Activated CD8-positive, alpha-beta memory T cell treated with anti-CD3 and anti-CD28 coated beads for 1 hour (primary cell): Measurements from ENCODE around the gene PKD2.
"Not testable (repeated sequence)": the region's sequence is repeated elsewhere in the genome, so short reads cannot be mapped to it uniquely, and the experiment has no call there.

Source experiments
- DNase-seq, 2 donors: peaks; one replicate each; pipeline ENCODE4 v3.0.0-alpha.2; 2020; ENCODE audit warnings: low read depth in 1 of 2; ENCODE audit errors: extremely low read depth in 1 of 2

PKD2 gene

DNA sequence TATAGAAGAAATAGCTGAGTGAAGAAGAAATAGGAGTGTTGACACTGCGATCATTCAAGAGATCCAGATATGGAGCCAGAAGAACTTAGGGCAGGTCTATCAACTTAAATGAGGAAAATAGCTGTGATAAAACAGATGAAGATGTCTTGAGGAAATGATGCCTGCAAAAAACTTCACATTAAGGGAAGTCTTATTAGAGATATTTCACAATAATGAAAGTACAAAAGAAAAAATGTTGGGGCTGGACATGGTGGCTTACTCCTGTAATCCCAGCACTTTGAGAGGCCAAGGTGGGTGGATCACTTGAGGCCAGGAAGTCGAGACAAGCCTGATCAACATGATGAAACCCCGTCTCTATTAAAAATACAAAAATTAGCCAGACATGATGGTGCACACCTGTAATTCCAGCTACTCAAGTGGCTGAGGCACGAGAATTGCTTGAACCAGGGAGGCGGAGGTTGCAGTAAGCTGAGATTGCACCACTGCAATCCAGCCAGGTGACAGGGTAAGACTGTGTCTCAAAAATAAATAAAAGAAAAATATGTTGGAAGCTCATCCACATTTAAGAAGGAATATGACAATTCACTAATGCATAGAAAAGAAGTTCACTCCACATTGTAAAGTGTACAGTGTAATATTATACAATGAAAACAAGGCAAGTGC is 56.3 kb downstream of the PKD2 start:
- no peak for DNase-seq

DNA sequence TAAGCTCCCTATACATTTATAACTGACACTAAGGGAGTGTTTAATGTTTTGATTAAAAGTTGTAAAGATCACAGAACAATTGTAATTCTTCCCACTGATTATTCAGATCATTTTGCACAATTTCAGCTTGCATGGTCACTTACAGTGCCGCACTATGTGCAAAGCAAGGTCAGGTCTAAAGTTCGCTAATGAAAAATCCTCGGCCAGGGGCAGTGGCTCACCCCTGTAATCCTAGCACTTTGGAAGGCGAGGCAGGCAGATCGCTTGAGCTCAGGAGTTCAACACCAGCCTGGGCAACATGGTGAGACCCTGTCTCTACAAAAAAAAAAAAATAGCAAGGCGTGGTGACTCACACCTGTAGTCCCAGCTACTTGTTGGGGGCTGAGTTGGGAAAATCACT is 57.0 kb downstream of the PKD2 start:
- DNase-seq, result no peak

DNA sequence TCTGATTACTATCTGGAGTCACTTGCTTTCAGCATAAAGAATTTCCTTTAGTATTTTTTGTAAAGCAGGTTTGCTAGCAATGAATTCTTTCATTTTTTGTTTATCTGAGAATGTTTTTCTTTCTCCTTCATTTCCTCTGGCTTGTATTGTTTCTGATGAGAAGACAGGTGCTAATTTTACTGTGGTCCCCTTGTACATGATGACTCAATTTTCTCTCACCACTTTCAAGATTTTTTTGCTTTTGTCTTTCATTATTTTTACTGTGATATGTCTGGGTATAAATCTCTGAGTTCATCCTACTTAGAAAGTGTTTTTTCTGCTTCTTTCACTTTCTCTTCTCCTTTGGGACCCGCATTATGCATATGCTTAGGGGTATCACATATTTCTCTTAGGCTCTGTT is 62.6 kb downstream of the PKD2 start:
- DNase-seq, result no peak

DNA sequence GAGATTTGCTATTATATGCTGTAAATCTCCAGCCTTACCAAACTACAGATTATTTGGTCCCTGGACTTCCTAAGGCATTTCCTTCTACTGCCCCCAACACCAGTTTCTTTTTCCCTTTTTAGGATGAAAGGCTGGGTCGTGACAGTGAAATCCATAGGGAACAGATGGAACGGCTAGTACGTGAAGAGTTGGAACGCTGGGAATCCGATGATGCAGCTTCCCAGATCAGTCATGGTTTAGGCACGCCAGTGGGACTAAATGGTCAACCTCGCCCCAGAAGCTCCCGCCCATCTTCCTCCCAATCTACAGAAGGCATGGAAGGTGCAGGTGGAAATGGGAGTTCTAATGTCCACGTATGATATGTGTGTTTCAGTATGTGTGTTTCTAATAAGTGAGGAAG is 67.9 kb downstream of the PKD2 start:
- no peak for DNase-seq

DNA sequence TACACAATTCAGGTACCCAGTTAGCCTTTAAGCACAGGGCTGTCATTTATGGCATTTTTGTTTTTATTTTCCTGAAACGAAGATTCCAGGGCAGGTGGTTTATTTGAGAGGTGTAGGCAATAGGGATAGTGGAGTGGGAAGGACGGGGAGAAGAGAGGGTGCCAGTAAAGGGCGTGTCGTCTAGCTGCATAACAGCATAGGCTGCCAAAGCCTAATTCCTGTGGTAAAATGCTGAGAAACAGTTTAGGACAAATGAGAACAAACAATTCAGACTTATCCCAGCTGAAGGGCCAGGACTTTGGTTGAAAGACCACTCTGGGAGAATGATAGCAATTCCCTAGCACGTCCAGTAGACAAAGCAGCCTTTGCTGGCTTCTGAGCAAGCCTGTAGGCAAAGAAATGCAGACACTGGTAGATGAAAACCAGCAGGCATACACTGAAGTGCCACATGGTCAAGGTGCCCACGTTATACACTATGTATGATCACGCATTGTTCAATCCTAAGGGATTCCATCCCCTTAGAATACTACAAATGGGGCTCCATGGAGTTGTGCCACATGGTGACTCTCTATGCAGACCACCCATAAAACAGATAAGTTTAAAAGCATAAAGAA is 70.6 kb downstream of the PKD2 start:
- DNase-seq, result no peak

DNA sequence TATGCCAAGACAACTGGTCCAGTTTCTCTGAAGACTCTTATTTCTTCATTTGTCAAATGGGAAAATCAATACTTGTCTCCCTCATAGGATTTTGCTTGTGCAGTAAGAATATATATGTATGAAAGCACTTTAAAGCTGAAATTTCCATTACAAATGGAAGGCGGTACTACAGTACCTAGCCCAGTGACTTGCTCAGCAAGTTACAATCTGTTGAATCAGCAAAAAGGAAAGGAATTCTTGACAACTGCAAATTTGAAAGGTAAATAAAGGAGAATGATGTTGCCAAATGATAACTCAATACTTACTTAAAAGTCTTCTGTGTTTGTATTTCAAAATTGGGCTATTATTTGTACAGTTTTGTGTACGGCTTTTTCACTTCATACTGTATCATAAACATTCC is 71.1 kb downstream of the PKD2 start:
- DNase-seq, result no peak

DNA sequence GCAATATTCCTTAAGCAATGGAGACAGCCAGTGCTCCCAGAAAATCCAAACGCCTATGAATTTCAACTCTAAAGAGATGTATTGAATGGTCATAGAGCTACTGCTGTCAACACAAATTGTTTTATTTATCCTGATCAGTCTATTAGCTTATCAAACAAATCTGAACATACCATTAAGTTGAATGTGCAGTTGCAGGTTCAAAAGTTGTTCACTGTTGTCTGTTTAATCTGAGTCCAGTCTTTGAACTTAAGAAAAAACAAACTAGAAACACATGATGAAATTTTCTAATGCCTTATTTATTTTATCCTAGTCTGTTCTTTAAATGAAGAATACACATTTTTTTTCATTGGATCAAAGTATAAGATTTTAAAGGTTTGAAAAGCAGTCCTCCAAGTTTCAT is 73.2 kb downstream of the PKD2 start:
- DNase-seq, result no peak

DNA sequence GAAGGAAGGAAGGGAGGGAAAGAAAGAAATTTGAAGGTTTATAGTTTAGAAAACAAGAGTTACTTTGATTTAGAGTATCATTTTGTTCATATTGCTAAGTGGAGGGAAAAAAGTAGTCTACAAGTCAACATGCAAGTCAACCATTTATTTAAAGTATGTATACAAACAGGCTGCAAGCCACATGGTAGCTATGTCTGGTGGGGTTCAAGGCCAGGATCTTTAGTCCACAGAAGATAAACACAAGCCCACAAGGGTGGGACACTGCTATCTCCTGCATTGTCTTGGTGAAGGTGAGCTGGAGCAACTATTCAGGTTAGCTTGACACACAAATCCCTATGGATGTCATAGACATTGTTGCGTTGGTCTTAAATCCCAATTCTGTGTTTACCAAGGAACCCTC is 79.6 kb downstream of the PKD2 start:
- DNase-seq, result no peak

DNA sequence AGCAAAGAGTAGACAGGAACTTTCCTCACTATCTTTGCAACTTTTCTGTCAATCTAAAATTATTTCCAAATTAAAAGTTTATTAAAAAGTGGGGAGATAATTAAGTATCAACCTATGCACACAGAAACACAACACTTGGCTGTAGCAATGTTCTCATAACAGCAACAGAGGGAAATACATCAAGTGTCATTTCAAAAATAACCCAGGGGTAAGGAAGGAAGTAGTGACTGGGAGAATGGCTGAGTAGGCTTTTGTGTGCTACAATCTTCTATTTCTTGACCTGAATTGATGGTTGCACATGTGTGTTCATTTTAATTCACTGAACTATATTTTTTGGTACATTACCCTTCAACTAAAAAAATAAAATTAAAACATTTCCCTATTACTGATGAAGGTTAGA is 83.5 kb downstream of the PKD2 start:
- DNase-seq, result no peak

DNA sequence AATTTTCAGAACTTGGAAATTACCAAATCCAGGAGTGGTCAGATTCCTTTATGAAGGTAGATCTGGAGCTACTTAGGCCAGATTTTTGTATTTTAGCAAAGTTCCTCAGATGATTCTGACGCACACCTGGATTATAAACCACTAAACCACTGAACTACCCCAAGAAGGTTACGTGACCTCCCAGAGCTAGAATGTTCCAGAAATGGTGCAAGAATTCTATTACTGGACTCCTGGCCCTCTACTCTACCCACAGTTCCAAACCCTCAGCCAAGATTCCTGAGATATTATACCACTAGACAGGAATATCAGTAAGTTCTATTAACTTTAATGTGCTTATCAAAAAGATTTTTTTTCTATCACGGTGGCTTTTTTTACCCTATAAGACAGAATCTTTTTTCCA is 83.9 kb downstream of the PKD2 start:
- no peak for DNase-seq

DNA sequence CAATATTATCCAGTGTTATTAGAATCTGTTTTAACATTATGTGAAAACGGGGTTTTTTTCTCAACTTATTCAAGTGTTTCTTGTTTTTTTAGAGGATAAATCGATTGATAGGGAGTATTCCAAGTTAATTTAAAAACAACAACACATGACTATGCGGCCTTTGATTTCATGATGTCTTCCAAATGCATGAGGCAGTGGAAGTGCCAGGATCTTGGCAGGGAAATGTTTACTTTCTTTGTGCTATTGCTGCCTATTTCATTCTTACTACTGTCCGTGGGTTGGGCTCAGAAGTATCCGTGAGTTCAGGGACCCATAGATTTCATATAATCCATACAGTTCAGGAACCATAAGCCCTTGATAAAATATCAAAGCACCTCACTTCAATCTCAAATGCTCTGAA is 86.4 kb downstream of the PKD2 start:
- DNase-seq, result no peak

DNA sequence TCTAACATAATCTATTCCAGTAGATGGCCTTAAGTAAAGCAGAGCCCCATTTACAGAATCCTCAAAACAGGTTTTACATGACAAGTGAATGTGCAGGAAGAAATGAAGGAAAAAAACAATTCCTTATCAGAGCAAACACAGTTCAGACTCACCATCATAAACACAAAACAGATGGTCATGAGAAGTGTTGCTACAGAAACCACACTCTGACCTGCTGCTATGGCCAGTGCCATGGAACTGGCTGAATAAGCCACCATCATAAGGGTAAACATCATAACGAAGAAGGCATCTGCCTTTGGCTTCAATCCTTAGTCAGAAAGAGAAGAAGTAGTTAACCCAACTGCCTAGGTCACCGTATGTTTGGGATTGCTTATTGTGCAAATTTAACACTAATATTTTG is 89.9 kb downstream of the PKD2 start:
- DNase-seq, result no peak

DNA sequence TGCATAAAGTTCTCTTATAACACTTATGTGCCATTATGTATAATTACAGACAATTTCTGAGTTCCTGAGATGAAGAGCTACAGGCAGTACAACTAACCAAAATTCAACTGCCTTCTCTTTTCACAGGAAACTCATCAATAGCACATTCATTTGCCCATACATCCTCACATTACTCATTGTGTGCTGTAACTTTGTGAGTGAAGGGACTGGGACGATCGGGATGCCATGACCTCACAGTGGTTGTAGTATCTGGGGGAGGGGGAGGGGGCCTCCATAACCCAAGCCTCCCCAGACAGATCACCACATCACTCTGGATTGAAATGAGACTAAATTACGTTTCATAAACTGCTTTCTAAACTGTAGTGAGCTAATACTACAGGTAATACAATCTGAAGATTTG is 90.3 kb downstream of the PKD2 start:
- no peak for DNase-seq

DNA sequence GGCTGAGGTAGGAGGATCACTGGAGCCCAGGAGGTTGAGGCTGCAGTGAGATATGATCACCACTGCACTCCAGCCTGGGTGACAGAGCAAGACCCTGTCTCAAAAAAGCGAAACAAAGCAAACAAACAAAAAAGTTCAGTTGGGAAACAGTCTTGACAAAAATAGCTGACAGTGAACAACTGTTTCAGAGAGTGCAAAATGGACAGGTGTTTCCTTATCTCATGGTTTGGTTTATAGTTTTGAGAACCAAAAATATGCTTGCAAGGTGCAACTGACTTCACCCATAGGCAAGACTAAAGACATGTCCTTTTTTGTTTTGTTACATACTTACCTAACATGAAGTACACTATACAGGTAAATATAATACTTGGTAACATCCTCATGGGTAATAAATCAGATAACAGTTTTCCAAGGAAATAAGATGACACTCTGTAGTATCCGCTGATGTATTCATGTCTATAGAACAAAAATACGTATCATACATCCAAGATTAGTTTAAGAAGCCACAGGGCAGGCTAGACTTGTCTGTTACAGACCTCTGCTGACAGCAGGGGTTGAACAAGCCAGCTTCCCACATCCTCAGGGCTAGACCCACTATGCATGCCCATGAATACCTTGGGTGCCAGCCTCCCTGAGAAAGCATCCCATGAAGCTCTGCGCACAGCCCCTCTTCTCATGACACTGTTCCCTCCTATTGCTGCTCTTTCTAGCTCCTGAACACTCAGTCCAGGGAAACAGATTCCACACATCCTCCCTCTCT is 91.7 kb downstream of the PKD2 start:
- no peak for DNase-seq

DNA sequence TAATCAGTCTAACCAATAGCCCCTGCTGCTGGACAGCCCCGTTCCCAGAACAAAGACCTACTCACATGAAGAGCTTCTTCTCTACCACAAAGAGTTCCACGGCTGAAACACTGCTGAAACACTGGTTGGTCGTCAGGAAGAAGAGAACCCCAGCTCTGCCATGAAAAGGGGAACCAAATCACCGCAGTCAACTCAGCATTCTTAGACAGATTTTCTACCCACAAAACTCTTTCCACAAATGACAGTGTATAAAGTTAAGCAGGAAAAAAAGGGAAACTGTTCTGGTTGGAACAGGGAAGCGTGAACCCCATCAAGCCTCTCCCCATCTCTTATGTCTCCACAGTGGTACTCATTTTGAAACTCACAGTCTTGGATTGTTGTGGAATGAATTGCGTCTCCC is 93.7 kb downstream of the PKD2 start:
- no peak for DNase-seq

DNA sequence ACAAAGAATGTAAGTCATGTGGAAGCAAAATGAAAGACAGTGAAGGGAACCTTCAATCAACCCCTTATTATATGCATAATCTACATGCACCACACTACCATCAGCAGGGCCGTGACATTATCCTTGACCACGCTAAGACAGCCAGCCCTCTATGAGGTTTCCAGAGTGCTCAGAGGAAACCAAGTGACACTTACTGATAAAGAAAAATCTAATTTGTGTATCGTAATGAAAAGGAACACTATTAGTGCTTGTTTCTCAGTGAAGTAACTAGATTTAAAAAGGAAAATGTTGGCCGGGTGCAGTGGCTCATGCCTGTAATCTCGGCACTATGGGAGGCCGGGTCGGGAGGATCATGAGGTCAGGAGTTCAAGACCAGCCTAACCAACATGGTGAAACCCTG is 94.6 kb downstream of the PKD2 start:
- DNase-seq, result no peak

DNA sequence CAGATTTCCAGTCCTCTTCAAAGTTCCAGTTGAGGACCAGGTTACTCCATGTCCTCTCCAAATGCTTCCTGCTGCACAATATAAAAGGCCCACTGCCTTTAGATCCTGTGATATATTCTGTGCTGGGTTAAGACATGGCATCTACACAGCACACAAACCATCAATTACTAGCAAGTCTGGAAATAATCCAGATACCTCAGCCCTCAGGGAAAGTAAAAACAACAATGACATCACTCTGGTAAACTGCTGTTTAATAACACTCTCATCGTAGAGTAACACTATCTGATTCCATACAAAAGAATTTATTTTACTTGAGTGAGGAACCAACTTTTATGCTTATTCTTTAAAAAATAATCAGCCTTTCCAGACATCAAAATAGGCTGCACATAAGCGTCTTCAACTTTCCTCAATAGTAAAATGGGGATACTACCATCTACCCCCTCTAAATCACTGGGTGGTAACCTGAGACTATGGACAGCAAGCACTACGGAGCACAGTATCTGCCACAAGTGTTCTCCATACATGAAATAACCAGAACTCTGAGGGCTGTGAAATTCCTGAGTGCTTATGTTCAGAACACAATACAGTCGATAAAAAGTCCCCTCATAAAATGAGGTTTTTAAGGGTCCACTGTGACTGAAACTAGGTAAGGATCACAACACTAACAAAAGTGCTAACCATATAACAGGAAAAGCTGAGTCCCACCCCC is 97.6 kb downstream of the PKD2 start:
- no peak for DNase-seq

DNA sequence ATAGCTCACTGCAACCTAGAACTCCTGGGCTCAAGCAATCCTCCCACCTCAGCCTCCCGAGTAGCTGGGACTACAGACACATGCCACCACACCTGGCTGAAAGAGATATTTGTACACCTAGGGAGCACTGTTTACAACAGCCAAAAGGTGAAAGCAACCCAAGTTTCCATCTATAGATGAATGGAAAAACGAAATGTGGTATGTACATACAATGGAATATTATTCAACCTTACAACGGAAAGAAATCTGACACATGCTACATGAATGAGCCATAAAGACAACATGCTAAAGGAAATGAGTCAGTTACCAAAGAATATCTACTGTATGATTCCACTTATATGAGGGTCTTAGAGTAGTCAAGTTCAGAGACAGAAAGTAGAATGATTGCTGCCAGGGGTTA is 98.8 kb downstream of the PKD2 start:
- no peak for DNase-seq

DNA sequence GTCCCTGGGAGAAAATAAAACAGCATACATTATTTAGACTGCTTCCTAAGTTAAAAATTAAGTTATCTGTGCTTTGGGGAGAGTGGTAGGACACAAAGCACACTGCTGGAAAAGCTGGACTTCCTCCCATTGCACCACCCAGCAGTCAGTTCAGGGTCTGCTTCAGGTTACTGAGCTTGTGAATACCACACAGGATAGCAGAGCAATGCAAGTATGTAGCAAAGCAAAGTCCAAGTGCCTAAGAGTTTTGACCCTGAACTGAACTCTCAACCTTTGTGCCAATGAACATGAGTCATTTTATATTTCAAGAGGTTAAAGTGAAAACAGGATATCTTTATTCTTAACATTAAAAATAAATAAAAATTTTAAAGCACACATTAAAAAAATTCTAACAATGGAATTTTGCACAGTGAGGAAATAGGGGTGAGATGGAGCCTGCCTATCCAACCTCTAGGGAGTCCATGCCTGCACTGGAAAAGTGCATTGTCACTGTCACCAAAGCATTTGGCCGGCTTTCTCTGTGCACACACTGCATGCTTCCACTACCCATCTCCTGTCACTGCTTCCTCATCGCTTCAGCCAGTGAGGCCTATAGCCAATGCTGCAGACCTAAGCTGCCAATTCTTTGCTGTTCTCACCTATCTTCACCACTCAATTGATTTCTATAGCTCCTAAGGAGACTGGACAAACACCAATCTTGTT is 100.1 kb downstream of the PKD2 start:
- no peak for DNase-seq

DNA sequence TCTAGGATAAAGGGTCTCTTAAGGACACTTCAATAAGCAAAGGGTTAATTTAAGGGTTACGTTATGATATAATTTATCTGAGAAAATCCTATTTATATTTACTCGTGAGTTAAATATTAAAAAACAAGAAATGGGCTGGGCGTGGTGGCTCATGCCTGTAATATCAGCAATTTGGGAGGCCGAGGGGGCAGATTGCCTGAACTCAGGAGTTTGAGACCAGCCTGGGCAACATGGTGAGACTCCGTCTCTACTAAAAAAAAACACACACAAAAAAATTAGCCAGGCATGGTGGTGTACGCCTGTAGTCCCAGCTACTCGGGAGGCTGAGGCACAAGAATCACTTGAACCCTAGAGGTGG is 100.7 kb downstream of the PKD2 start:
- not testable (repeated sequence) for DNase-seq

DNA sequence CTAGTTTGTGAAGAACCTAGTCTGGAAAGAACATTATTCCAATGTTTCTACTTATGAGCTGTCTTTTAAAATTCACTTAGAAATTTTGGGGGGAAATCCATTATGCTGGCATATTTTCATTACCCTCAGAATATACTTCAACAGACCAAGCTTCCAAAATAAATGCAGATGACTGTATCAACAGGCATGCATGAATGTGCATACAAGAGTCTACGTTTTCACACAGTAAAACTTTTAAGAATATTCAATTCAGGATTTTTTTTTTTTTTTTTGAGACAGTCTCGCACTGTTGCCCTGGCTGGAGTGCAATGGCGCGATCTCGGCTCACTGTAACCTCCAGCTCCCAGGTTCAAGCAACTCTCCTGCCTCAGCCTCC is 101.3 kb downstream of the PKD2 start:
- no peak for DNase-seq
